ENCODE measurements around the gene ZGPAT. TPM values are rescaled to one million over a fixed set of nuclear protein-coding genes. Genes with fewer than 3 reads are reported as not detected.

Gene ZGPAT
- total RNA-seq, 3 donors from 2014 or later = 38.1 to 43.9 (median 42.0) TPM

- no peaks in the 10 kb centered on the region for H3K27me3 Mint-ChIP-seq (ENCODE audit: low read depth)
- peak; percentile 32 to 39 for ATAC-seq
Observed at GRCh38 chr20:63736893-63737694, 29.3 kb downstream of the ZGPAT start.

GRCh38 chr20:63737695-63737944 lies 29.8 kb downstream of the ZGPAT start:
- H3K27me3 Mint-ChIP-seq (ENCODE audit: low read depth) = no peaks in the 10 kb centered on the region
- ATAC-seq (no peak), DNase-seq (no peak)
- H3K36me3 Mint-ChIP-seq (ENCODE audit: insufficient read depth) = peaks cover 6% of the 10 kb centered on the region
- H3K4me3 Mint-ChIP-seq = peak overlapping the region; percentile 77
- H3K4me1 Mint-ChIP-seq (ENCODE audit: low read depth) = peaks cover 23% of the 10 kb centered on the region
- H3K9me3 Mint-ChIP-seq = no peaks in the 10 kb centered on the region

More at GRCh38 chr20:63736893-63737694, 29.3 kb downstream of the ZGPAT start:
- DNase-seq = peak; percentile 50
- H3K4me1 Mint-ChIP-seq (ENCODE audit: low read depth) = peaks cover 23% of the 10 kb centered on the region
- no peaks in the 10 kb centered on the region for H3K9me3 Mint-ChIP-seq
- peak overlapping the region; percentile 77 for H3K4me3 Mint-ChIP-seq
- peaks cover 6% of the 10 kb centered on the region for H3K36me3 Mint-ChIP-seq (ENCODE audit: insufficient read depth)

GRCh38 chr20:63737945-63738686 lies 30.3 kb downstream of the ZGPAT start:
- Mint-ChIP-seq H3K36me3 (ENCODE audit: insufficient read depth) (peaks cover 6% of the 10 kb centered on the region), H3K9me3 (no peaks in the 10 kb centered on the region), H3K4me3 (peak overlapping the region; percentile 26), H3K4me1 (ENCODE audit: low read depth) (peaks cover 23% of the 10 kb centered on the region), H3K27me3 (ENCODE audit: low read depth) (no peaks in the 10 kb centered on the region)
- ATAC-seq = peak; percentile 30 to 36
- DNase-seq = no peak

GRCh38 chr20:63738687-63739129 lies 30.9 kb downstream of the ZGPAT start:
- peak overlapping the region; percentile 26 for H3K4me3 Mint-ChIP-seq
- H3K27me3 Mint-ChIP-seq (ENCODE audit: low read depth) = no peaks in the 10 kb centered on the region
- peaks cover 23% of the 10 kb centered on the region for H3K4me1 Mint-ChIP-seq (ENCODE audit: low read depth)

GRCh38 chr20:63739130-63740069 lies 31.6 kb downstream of the ZGPAT start, which contains the start of gene SLC2A4RG:
TSS of gene SLC2A4RG (plus strand) at chr20:63739776. CDS start at chr20:63739913, 137 bp downstream.
- peak; percentile 39 to 47 for ATAC-seq
- peak; percentile 53 for DNase-seq
- Mint-ChIP-seq H3K36me3 (ENCODE audit: insufficient read depth) (no peaks in the 10 kb centered on the region), H3K27me3 (ENCODE audit: low read depth) (no peaks in the 10 kb centered on the region), H3K9me3 (no peaks in the 10 kb centered on the region), H3K4me1 (ENCODE audit: low read depth) (peaks cover 18% of the 10 kb centered on the region), H3K4me3 (peak within 1 kb of the TSS; percentile 55)

More at GRCh38 chr20:63738687-63739129, 30.9 kb downstream of the ZGPAT start:
- Mint-ChIP-seq H3K36me3 (ENCODE audit: insufficient read depth) (peaks cover 5% of the 10 kb centered on the region), H3K9me3 (no peaks in the 10 kb centered on the region)
- DNase-seq (no peak), ATAC-seq (no peak)

GRCh38 chr20:63740070-63740626 lies 32.3 kb downstream of the ZGPAT start:
- Mint-ChIP-seq H3K9me3 (no peaks in the 10 kb centered on the region), H3K4me1 (ENCODE audit: low read depth) (peaks cover 18% of the 10 kb centered on the region), H3K27me3 (ENCODE audit: low read depth) (no peaks in the 10 kb centered on the region), H3K36me3 (ENCODE audit: insufficient read depth) (no peaks in the 10 kb centered on the region), H3K4me3 (peak overlapping the region; percentile 55)
- DNase-seq (no peak), ATAC-seq (peak; percentile 4 to 13)

- ATAC-seq = peak; percentile 4 to 7
- Mint-ChIP-seq H3K27me3 (ENCODE audit: low read depth) (no peaks in the 10 kb centered on the region), H3K9me3 (no peaks in the 10 kb centered on the region), H3K36me3 (ENCODE audit: insufficient read depth) (no peaks in the 10 kb centered on the region), H3K4me3 (peak overlapping the region; percentile 55), H3K4me1 (ENCODE audit: low read depth) (peaks cover 13% of the 10 kb centered on the region)
- no peak for DNase-seq
Observed at GRCh38 chr20:63740627-63741353, 33.0 kb downstream of the ZGPAT start.

- no peak for DNase-seq
- peaks cover 8% of the 10 kb centered on the region for H3K4me1 Mint-ChIP-seq (ENCODE audit: low read depth)
- no peaks in the 10 kb centered on the region for H3K27me3 Mint-ChIP-seq (ENCODE audit: low read depth)
- ATAC-seq = no peak
- H3K9me3 Mint-ChIP-seq = no peaks in the 10 kb centered on the region
- peak overlapping the region; percentile 49 for H3K4me3 Mint-ChIP-seq
- no peaks in the 10 kb centered on the region for H3K36me3 Mint-ChIP-seq (ENCODE audit: insufficient read depth)
Observed at GRCh38 chr20:63741354-63741675, 33.5 kb downstream of the ZGPAT start.

- no peak for DNase-seq
- Mint-ChIP-seq H3K36me3 (ENCODE audit: insufficient read depth) (no peaks in the 10 kb centered on the region), H3K4me1 (ENCODE audit: low read depth) (peaks cover 4% of the 10 kb centered on the region), H3K9me3 (no peaks in the 10 kb centered on the region), H3K27me3 (ENCODE audit: low read depth) (no peaks in the 10 kb centered on the region), H3K4me3 (peak overlapping the region; percentile 49)
- no peak for ATAC-seq
Observed at GRCh38 chr20:63741676-63742380, 34.0 kb downstream of the ZGPAT start.

- ATAC-seq = no peak
- no peaks in the 10 kb centered on the region for H3K36me3 Mint-ChIP-seq (ENCODE audit: insufficient read depth)
- no peak overlapping the region for H3K4me3 Mint-ChIP-seq
- no peak for DNase-seq
- no peaks in the 10 kb centered on the region for H3K27me3 Mint-ChIP-seq (ENCODE audit: low read depth)
- no peaks in the 10 kb centered on the region for H3K9me3 Mint-ChIP-seq
- no peaks in the 10 kb centered on the region for H3K4me1 Mint-ChIP-seq (ENCODE audit: low read depth)
Observed at GRCh38 chr20:63742381-63743024, 34.7 kb downstream of the ZGPAT start.

GRCh38 chr20:63743210-63743970 lies 35.6 kb downstream of the ZGPAT start:
- Mint-ChIP-seq H3K4me3 (no peak overlapping the region), H3K9me3 (no peaks in the 10 kb centered on the region), H3K27me3 (ENCODE audit: low read depth) (no peaks in the 10 kb centered on the region), H3K36me3 (ENCODE audit: insufficient read depth) (no peaks in the 10 kb centered on the region), H3K4me1 (ENCODE audit: low read depth) (no peaks in the 10 kb centered on the region)
- DNase-seq (no peak), ATAC-seq (no peak)

- DNase-seq = no peak
- Mint-ChIP-seq H3K36me3 (ENCODE audit: insufficient read depth) (no peaks in the 10 kb centered on the region), H3K9me3 (no peaks in the 10 kb centered on the region), H3K4me1 (ENCODE audit: low read depth) (peaks cover 5% of the 10 kb centered on the region), H3K27me3 (ENCODE audit: low read depth) (no peaks in the 10 kb centered on the region), H3K4me3 (no peak overlapping the region)
- no peak for ATAC-seq
Observed at GRCh38 chr20:63744158-63744557, 36.3 kb downstream of the ZGPAT start.
